DOHH2 (cell line): Measurements from ENCODE around the gene GRIK2.

ENCODE experiments used
- EZH2phosphoT487 ChIP-seq: fragments of 200-600 bp; sonication (generic); IDR thresholded peaks from 2 replicates; pipeline ENCODE4 v1.6.1; 2017; ENCODE audit warnings: borderline replicate concordance, mild to moderate bottlenecking, antibody characterized with exemption, low read length, moderate library complexity, mixed read lengths
- TF ChIP-seq, protein P1 (sequence below): fragments of 200-600 bp; sonication (generic); IDR thresholded peaks from one replicate; pipeline ENCODE4 v1.5.1; 2014; ENCODE audit warnings: antibody characterized with exemption, mild to moderate bottlenecking, low read depth, low read length; ENCODE audit not compliant: poor library complexity, severe bottlenecking

- TF ChIP-seq, protein P1, sequence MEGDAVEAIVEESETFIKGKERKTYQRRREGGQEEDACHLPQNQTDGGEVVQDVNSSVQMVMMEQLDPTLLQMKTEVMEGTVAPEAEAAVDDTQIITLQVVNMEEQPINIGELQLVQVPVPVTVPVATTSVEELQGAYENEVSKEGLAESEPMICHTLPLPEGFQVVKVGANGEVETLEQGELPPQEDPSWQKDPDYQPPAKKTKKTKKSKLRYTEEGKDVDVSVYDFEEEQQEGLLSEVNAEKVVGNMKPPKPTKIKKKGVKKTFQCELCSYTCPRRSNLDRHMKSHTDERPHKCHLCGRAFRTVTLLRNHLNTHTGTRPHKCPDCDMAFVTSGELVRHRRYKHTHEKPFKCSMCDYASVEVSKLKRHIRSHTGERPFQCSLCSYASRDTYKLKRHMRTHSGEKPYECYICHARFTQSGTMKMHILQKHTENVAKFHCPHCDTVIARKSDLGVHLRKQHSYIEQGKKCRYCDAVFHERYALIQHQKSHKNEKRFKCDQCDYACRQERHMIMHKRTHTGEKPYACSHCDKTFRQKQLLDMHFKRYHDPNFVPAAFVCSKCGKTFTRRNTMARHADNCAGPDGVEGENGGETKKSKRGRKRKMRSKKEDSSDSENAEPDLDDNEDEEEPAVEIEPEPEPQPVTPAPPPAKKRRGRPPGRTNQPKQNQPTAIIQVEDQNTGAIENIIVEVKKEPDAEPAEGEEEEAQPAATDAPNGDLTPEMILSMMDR, result no peak
- no peak for TF ChIP-seq EZH2phosphoT487
Observed at GRCh38 chr6:102026649-102027048, 633.1 kb downstream of the GRIK2 start.
